Chondrocyte (in vitro differentiated cells): ENCODE data around the gene HAL. TPM values are rescaled to one million over a fixed set of nuclear protein-coding genes. Genes with fewer than 3 reads are reported as not detected.

Experiments used
- DNase-seq: peaks from one replicate; pipeline ENCODE4 v3.0.0; 2021; ENCODE audit warnings: mixed read lengths, low spot score
- H3K27ac Mint-ChIP-seq: one replicate; pipeline ENCODE4 v1.8.0; 2021; ENCODE audit warnings: mild to moderate bottlenecking, moderate library complexity, mixed read lengths; ENCODE audit not compliant: unreplicated experiment
- H3K27me3 Mint-ChIP-seq: 2 replicates; pipeline ENCODE4 v1.8.0; 2021; ENCODE audit warnings: low read depth, mixed read lengths
- H3K36me3 Mint-ChIP-seq: 2 replicates; pipeline ENCODE4 v1.8.0; 2021; ENCODE audit warnings: low read depth, mixed read lengths
- H3K4me1 Mint-ChIP-seq: 2 replicates; pipeline ENCODE4 v1.8.0; 2021; ENCODE audit warnings: low read depth, mild to moderate bottlenecking, mixed read lengths
- H3K4me3 Mint-ChIP-seq: one replicate; pipeline ENCODE4 v1.8.0; 2021; ENCODE audit warnings: mild to moderate bottlenecking, moderate library complexity, mixed read lengths; ENCODE audit not compliant: unreplicated experiment
- H3K9me3 Mint-ChIP-seq: 2 replicates; pipeline ENCODE4 v1.8.0; 2021; ENCODE audit warnings: low read depth, mixed read lengths
- CTCF ChIP-seq: fragments of 200-600 bp; sonication (generic); IDR thresholded peaks from 2 replicates; pipeline ENCODE4 v1.5.0; 2021; ENCODE audit warnings: antibody characterized with exemption, mild to moderate bottlenecking, moderate library complexity
- total RNA-seq: library from RNA; stranded (reverse); gene quantifications from 3 replicates; pipeline ENCODE4 v1.2.1, GENCODE V29; 2021

HAL gene
- total RNA-seq, 1 donor from 2014 or later, result 0.10 TPM

- no peaks in the 10 kb centered on the region for H3K9me3 Mint-ChIP-seq
- H3K36me3 Mint-ChIP-seq, result peaks cover 12% of the 10 kb centered on the region
- peaks cover 7% of the 10 kb centered on the region for H3K4me1 Mint-ChIP-seq
- no peak for DNase-seq
- no peak overlapping the region for H3K27ac Mint-ChIP-seq
- no peak overlapping the region for H3K4me3 Mint-ChIP-seq
- no peak for TF ChIP-seq CTCF
- H3K27me3 Mint-ChIP-seq, result no peaks in the 10 kb centered on the region
Observed at GRCh38 chr12:95997276-95997675, 1.1 kb upstream of the HAL start.

GRCh38 chr12:95995238-95996031, 709 bp downstream of the HAL start:
- Mint-ChIP-seq H3K27ac (no peak overlapping the region), H3K4me1 (peaks cover 7% of the 10 kb centered on the region), H3K9me3 (no peaks in the 10 kb centered on the region), H3K27me3 (no peaks in the 10 kb centered on the region), H3K4me3 (no peak overlapping the region), H3K36me3 (peaks cover 10% of the 10 kb centered on the region)
- no peak for DNase-seq
- no peak for TF ChIP-seq CTCF

- no peak for DNase-seq
- Mint-ChIP-seq H3K36me3 (peaks cover 7% of the 10 kb centered on the region), H3K27me3 (no peaks in the 10 kb centered on the region), H3K9me3 (no peaks in the 10 kb centered on the region), H3K4me1 (peaks cover 7% of the 10 kb centered on the region), H3K27ac (no peak overlapping the region), H3K4me3 (no peak overlapping the region)
- TF ChIP-seq CTCF, result no peak
Observed at GRCh38 chr12:95994476-95994875, 1.7 kb downstream of the HAL start.

GRCh38 chr12:95993907-95994306, 2.2 kb downstream of the HAL start:
- Mint-ChIP-seq H3K36me3 (peaks cover 8% of the 10 kb centered on the region), H3K4me1 (peaks cover 5% of the 10 kb centered on the region), H3K27ac (no peak overlapping the region), H3K27me3 (peaks cover under 1% of the 10 kb centered on the region), H3K4me3 (no peak overlapping the region), H3K9me3 (no peaks in the 10 kb centered on the region)
- no peak for TF ChIP-seq CTCF
- no peak for DNase-seq

GRCh38 chr12:95990136-95990535, 6.0 kb downstream of the HAL start:
- Mint-ChIP-seq H3K27me3 (peaks cover 1% of the 10 kb centered on the region), H3K4me1 (no peaks in the 10 kb centered on the region), H3K9me3 (no peaks in the 10 kb centered on the region), H3K27ac (no peak overlapping the region), H3K4me3 (no peak overlapping the region), H3K36me3 (peaks cover 10% of the 10 kb centered on the region)
- TF ChIP-seq CTCF, result no peak
- DNase-seq, result no peak
